COR-L47 (cell line): ENCODE results near the gene PTGR3.
A peak's percentile ranks its signal among the peaks of the same experiment; 100 is the strongest.

ENCODE experiments used
- DNase-seq: peaks from one replicate; lab custom pipeline; 2025; lab: John Stamatoyannopoulos, UW

PTGR3 gene

DNA sequence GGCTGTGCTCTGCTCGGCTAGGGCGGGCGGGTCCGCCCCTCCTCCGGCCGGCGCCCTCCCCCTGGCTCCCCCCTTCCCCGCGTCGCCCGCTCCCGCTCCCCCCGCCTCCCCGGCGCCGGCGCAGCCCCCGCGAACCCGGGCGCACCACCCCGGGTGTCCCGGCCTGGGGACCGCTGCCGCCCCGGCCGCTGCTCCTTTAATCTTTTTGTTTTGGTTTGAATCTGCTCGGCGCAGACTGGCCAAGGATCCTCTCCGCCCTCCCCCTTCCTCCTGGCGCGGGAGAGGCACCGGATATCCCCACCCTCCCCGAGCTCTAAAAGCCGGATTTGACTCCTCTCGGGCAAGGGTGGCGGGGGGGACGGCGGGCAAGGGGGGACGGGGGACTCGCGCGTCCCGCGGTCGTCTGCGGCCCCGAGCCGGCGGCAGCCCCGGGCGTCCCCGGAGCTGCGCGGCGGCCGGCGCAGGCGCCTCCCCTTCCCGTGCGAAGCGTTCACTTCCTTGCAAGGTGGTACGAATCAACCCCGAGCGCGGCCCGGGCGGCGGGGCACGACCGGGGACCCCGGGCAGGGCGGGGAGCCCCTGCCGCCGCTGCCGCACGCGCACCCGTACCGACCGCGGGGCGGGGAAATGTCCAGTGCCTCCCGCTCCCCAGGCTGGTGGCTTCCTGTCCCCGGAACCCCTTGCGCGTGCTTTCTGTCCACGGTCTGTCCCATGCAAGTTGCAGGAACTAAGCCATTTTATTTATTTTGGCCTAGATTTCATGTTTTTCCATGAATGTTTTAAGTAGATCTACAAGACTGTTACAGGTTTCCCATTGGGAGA, at the start of gene PTGR3:
Gene PTGR3, minus strand, starts transcription at position 11 of the 822 bp plus-strand sequence. CDS start 81 bp downstream, outside the sequence.
- DNase-seq, result peak; percentile 87

- no peak for DNase-seq
These were observed 48.7 kb upstream of the PTGR3 start for GRCh38 chr18:75257605-75258004.

DNA sequence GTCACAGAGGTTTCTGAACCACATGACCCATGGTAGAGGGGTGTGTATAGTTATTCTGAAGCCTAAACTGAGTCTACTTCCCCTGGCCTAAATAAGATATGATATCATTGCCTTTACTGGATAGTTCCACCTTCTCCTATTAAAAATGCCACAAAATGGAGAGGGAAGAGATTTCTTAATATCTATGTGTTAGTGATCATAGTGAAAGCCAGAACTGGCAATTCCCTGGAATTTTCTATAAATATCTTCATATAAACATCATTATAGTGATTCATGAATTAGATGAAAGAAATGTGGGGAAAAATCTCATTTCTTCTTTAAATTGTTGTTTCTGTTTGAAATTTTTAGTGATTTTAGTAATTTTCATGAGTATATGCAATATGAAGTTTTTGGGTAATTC, 47.4 kb upstream of the PTGR3 start:
- no peak for DNase-seq

DNA sequence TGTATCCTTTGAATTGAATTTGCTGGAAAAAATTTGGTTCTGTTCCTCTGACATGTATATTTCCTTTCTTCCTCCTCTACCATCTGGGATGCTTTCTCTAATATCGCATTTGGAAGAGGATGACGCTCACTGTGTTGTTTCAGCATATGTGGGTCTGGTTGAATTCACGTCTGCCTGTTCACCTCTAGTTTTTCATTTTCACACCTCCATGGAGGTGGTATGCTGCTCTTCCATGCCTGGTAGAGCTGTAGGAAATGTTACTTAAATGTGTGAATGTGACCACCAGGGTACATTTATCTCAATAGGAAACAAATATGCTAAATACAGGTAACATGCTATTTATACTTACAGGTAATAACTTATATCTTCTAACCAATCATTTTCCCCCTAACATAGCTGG, 46.2 kb upstream of the PTGR3 start:
- no peak for DNase-seq

GRCh38 chr18:75253784-75254183, 44.8 kb upstream of the PTGR3 start:
- DNase-seq, result no peak

GRCh38 chr18:75253043-75253442, 44.1 kb upstream of the PTGR3 start:
- no peak for DNase-seq

DNA sequence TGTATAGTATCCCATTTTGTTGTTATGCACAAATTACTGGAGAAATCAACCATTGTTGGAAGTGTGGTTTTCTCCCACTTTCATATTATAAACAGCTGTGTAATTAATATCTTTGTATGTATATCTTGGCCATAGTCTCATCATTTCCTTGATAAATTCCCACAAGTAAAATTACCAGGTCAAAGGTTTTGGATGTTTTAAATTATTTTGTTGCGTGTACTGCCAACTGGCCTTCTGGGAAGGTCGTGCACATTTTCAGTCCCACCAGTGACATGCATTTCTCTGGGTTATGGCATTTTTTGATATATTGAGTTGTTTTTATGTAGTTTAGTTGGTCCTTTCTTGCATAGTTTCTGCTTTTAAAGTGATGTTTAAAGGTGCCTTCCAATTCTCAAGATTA, 43.2 kb upstream of the PTGR3 start:
- DNase-seq, result no peak

- peak; percentile 5 for DNase-seq
These were observed 42.5 kb upstream of the PTGR3 start for GRCh38 chr18:75251466-75251865.

- DNase-seq, result no peak
These were observed 41.5 kb upstream of the PTGR3 start for GRCh38 chr18:75250471-75250821.

- no peak for DNase-seq
These were observed 40.9 kb upstream of the PTGR3 start for GRCh38 chr18:75249672-75250470.

GRCh38 chr18:75249175-75249518, 40.2 kb upstream of the PTGR3 start:
- DNase-seq, result peak; percentile 24

GRCh38 chr18:75248426-75249174, 39.7 kb upstream of the PTGR3 start:
- DNase-seq, result peak; percentile 77

GRCh38 chr18:75247611-75248421, 38.9 kb upstream of the PTGR3 start:
- DNase-seq, result peak; percentile 45

DNA sequence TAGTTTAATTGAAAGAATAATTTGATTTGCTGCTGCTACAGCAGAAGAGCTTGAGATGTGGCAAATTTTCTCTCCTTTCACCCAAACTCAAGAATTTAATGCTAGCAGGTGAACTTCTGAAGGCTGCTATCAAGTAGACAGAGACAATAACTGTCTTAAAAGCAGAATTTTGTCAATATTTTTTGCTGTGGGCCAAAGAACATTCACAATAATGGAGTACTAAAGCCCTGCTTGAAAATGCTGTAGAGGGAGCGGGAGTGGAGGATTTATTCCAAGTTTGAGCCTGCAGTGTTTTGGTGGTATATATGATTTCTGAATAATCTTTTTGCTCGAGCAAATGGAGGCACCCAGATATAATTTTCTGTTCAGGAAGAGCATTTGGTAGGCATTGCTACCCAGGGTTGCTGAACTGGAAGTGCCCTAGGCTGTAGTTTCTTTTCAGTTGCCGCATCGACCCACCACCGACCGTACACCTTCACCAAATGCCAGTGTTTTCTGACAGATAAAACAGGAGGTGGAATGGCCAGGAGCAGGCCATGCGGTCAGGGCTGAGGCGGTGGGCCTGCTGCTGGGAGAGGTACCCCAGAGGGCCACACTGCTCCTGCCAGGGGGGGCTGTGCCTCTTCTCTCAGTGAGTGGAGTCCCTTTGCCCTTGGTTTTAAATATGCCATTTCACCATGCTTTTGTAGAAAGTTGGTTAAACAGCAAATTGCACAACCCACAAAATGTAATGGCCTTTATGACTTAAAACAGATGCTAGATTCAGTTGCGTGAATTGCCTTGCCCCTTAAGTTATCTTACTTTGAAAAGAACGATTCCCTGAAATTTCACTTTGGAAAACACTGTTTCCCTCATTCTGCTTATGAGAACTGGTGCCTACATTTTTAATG, 38.0 kb upstream of the PTGR3 start:
- DNase-seq, result peak; percentile 21

- DNase-seq, result peak; percentile 50
These were observed 35.7 kb upstream of the PTGR3 start for GRCh38 chr18:75244351-75245313.

GRCh38 chr18:75241705-75242104, 32.8 kb upstream of the PTGR3 start:
- no peak for DNase-seq

GRCh38 chr18:75240433-75240832, 31.5 kb upstream of the PTGR3 start:
- DNase-seq, result no peak

GRCh38 chr18:75238786-75239185, 29.8 kb upstream of the PTGR3 start:
- no peak for DNase-seq

DNA sequence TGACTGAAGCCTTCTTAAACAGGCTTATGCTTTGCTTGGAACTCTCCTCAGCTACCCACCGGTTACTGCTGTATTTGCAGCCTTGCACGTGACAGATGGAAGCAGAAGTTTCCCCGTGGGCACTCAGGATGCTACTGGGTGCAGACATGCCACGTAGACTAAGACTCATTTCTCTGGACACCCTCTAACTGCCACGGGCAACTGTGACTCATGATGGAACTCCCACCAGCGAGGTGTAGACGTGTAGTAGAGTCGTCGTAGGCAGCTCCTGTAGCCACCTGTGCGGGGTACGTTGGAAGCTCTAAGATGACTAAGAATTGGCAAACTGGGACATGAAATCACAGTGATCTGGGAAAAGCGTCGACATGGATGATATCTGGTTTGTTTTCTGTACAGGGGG, 29.2 kb upstream of the PTGR3 start:
- DNase-seq, result no peak

DNA sequence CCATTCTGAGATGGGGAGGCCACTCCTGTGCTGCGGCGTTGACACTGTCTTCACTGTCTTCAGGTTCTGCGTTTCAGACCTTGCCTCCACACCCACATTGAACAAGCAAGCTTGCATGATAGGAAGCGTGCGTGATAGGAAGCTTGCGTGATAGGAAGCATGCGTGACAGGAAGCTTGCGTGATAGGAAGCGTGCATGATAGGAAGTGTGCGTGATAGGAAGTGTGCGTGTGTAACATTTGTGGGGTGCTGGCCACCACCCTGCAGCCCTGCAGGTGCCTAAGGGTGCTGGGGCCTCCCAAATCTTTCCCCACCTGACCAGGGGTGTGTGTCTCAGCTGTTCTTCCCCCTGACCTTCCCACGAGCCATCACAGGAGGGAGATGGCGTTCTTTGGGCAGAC, 27.0 kb upstream of the PTGR3 start:
- no peak for DNase-seq
